Measurements from ENCODE around the gene ACOT12.
A peak's percentile ranks its signal among the peaks of the same experiment; 100 is the strongest.
"Not testable (repeated sequence)": the region's sequence is repeated elsewhere in the genome, so short reads cannot be mapped to it uniquely, and the experiment has no call there.

ACOT12 gene

DNA sequence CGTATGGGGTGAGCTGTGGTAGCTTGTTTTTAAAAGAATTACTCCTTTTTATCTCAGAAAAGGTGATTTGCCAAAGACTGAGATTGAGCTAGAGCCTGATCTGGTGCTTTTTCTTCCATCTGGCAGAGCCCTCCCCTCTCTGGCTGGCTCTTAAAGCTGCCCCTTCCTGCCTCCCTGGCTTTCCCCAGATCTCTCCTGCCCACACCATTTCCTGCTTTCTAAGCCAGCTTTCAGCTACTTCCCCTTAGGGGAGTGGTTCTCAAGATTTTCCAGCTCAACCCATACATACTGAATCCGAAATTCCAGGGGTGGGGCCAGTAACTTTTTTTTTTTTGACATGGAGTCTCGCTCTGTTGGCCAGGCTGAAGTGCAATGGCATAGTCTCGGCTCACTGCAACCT is 4.8 kb upstream of the ACOT12 start:
- DNase-seq: no peak

DNA sequence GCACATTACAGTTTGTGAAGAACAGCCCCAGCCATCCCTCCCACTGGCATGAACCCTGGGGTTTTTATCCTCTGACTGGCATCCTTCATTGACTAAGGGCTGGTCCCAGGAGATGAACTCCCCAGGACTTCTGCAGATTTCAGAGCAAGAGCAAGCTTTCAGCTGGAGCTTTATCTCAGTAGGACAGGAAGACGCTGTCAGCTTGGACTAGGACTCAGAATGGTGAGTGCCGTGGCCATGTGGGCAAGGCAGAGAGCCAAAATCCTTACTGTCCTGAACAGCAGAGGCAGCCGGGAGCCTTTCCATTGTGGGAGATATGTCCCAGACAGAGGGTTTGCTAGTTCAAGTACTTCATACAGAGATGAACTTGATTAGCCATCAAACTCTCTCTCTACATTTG is 3.2 kb upstream of the ACOT12 start:
- peak; percentile 43 for DNase-seq

DNA sequence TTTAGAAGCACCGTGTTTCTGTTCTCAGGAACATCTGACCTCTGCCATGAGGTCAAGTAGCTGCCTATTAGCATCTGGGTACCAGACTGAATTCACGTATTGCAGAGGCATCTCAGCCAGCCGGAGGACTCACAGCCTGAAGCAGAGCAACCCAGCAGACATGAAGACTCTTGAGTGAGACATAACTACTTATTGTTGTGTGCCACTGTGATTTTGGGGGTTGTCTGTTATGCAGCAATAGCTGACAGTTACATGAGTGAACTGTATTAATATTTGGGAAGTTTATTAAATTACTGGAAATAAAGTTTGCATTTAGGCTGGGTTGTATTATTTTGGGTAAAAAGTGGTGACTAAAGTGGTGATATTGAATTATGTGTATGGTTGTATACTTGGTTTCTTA is 1.3 kb upstream of the ACOT12 start:
- no peak for DNase-seq

DNA sequence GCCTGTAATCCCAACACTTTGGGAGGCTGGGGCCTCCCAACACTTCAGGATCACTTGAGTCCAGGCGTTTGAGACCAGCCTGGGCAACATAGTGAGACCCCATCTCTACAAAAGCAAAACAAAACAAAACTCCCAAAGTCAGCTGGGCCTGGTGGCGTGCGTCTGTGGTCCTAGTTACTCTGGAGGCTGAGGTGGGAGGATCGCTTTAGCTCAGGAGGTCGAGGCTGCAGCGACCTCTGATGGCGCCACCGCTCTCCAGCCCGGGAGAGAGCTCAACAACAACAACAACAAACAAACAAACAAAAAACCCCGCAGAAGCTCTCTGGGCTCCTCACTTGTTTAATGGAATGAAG is 528 bp downstream of the ACOT12 start:
- no peak for DNase-seq

DNA sequence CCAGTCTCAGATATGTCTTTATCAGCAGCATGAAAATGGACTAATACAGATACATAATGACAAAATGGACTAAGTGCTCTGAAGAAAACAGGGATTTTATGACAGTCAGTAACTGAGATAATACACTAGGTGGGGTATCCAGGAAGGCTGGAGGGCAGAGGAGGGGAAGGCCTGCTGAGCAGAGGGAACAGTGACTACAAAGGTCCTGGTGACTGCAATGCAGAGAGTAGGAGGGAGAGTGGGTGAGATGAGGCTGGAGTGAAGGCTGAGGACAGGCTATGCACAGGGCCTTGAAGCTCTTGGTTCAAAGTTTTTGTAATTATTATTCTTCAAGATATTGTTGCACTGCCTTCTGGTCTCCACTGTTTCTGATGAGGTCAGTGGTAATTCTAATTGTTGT is 4.9 kb downstream of the ACOT12 start:
- DNase-seq: no peak

DNA sequence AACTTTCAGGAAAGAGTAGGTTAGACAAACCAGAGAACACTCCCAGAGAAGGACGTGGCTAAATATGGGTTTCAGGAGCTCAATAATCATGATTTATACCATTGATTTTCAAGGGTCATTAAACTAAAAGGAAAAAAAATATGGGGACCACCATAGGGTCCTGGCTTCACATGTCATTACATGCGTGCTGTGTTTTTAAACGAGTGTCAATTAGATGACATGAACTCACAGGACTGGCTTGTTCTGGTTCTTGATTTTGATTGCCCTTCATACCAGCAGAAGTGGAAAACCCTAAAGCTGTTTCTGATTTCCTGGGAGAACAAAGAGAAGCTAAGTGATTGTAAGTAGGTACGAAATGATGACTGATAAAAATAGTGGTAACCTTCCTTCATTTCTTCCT is 5.8 kb downstream of the ACOT12 start:
- DNase-seq: no peak

DNA sequence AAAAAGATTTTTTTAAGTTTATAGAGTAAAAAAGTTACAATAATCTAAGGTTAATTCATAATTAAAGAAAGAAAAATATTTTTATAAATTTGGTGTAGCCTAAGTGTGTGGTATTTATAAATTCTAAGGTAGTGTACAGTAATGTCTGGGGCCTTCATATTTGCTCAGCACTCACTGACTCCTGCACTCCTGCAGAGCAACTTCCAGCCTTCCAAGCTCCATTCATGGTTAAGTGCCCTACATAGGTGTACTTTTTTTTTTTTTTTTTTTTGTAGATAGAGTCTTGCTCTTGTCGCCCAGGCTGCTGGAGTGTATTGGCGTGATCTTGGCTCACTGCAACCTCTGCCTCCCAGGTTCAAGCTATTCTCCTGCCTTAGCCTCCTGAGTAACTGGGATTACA is 10.1 kb downstream of the ACOT12 start:
- DNase-seq: no peak

DNA sequence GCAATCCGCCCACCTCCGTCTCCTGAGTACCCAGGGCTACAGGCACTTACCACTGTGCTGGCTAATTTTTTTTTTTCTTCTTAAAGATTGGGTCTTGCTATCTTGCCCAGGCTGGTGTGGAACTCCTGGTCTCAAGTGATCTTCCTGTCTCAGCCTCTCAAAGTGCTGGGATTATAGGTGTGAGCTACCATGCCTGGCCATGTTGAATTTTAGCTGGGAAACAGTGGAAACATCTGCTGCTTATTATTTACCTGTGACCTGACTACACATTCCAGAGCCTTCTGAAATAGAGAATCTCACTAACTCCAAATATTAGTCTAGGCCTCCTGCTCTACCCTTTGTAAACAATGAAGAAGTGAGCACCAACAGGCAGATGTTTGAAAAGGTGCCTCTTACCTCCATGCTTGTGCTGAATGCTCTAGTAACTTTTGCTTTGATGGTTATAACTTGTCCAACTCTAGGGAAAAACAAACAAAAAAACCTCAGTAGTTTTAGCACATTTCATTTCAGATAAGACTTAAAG is 22.5 kb downstream of the ACOT12 start:
- DNase-seq: no peak

DNA sequence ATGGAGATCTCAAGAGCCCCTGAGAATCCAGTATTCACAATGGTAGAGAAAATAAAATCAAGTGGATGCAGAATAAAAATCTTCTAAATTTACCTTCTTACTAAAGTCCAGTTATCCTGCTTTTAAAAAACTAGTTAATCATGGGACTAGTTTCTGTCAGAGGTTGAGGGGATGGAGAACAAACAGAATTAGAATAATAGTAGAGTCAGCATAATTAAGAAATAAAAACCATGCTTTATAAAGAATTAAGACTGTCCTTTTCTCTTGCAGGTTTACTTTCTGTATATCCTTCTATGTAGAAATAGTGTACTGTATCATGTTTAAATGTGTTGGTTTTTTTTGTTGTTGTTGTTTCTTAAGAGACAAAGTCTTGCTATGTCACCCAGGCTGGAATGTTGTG is 23.0 kb downstream of the ACOT12 start:
- no peak for DNase-seq

DNA sequence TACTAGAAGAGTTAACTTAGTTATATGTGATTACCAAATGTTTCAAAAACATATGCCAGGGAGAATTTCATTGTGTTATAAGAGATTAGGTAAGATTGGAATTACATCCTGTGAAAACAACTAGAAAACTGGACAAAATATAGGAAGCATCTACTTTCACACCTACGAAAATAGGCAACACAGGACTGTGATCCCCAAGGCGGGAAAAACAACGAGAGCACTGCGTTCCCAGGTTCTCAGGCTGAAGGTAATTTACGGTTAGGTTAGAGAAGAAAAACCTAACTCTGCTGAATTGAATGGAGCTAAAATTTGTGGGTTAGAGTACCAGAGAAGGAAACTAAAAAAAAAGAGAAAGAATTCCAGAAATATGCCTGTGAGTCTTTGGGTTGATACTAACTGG is 28.4 kb downstream of the ACOT12 start:
- no peak for DNase-seq

DNA sequence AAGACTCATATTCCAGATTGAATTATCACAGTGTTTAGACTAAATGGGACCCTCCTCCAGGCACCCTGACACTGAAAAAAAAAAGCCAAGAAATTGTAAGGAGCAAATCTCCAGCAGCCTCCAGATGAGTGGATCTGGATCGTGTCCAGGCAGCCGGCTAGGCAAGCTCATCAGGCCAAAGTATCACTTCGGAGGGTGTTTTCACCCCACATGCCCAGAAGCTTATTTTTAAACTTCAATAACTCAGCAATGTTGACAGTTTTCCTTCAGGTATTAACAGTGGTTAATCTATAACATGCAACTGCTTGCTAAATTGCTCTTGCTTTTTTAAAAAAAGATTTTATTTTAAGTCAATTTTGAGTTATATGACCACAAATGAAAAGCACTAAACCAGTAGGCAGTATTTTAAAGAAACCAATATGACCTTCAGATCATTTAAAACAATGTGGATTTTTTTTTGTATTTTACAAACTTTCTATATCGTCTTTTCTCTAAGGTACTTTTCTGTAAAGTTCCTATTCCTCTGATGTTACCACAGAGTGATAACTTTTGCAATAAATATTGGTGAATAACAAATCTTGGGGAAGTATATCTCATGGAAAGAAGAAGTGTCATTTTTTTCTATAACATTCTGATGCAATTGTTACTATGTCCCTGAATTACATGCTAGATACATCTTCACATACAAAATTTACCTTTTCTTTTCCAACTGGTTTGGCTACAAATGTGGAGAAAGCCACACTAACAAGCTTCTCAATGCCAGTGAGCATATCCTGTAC is 30.7 kb downstream of the ACOT12 start:
- no peak for DNase-seq

DNA sequence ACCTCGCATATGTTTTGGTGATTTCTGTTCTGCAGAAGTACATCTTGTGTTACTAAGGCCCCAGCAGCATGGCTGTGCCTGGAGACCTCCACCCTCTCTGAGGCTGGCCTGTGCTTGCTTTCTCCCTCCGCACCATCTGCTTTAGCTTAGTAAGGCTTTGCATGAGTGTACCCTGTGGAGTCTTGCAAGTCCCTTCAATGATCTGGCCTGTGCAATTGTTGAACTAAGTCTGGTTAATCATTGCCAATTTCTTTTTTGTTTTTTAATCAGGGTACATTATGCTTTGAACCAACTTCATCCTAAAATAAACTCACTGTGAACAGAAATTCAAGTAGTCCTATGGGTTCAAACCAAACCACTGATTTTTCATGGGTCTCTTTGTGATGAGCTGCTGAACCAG is 32.3 kb downstream of the ACOT12 start:
- no peak for DNase-seq

DNA sequence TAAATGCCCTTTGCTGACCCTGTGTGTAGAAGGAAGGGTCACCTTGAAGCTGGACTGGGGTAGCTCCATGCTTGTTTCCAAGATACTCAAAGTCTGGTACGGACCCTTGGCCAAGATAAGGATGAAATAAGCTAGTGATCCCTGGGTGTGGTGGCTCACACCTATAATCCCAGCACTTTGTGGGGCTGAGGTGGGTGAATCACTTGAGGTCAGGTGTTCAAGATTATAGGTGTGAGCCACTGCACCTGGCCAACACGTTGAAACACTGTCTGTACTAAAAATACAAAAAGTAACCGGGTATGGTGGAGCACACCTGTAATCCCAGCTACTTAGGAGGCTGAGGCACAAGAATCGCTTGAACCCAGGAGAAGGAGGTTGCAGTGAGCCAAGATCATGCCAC is 33.3 kb downstream of the ACOT12 start:
- no peak for DNase-seq

DNA sequence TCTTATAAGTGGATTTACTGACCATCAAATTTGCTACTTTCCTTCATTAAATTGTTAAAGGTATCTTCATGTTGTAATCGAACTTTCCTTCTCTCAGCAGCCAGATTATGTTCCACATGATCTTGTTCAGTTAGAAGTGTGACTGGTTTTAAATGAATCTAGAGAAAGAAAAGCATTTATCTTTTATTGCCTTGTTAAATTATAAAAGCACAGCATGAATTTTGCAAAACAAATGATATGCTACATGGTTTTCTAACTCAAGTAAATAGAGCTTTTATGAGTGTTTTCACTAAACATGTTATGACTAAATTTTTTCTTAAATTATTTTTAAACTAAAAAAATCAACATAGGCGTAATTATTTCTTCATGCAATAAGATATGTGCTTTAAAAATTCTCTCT is 34.1 kb downstream of the ACOT12 start:
- no peak for DNase-seq

DNA sequence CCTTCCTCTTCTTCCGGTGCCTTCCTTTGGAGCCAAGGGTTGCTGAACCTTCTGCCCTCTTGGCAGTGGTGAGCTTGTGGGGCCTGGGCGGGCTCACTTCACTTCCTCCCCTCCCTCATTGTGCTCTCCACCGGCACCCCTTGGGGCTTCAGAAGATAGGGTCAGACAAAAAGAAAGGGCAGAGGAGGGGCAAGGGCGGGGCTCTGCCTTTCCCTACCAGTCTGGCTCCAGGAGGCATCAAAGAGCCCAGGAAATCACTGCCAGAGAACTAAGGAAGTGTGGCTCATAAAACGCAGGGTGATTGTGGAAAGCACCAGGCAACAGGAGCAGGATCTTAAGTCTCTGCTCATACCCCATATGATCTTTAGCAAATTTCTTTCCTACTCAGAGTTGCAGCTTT is 34.8 kb downstream of the ACOT12 start:
- no peak for DNase-seq

DNA sequence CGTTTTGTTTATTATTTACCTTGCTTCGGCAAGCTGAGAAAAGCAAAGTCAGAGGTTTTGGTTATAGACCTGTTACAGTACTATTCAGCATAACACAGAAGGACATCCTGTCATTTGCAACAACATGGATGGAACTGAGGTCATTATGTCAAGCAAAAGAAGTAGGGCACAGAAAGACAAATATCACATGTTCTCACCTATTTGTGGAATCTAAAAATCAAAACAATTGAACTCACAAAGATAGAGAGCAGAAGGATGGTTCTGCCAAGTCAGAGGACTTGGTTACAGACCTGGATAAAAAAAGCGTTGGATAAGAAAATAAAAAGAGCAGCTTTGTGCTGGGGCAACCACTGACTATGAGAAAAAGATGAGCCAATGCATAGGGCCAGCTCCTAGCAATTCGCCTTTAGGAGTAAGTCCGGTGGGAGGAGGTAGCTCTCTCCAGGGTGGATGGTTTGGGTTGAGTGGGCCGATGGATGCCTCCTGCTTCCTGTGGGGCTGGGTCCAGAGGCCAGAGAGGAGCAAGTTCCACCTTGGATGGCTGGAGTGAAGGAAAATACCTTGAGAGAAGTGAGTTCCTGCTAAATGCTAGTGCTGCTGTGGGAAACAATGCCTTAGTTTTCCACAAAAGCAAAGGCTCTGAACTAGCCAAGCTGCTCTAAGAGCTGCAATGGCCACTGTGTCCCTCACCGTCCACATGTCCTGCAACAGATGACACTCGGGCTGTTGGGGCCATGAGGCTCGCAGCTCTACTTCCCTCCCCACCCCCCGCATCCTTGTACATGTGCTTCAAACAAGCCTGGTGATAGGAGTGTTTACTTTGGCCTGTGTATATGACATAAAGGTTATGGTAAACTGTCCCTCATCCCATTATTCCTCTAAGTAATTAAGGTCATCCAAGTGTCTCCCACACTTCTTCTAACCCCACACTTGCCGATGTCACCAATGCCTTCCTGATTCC is 38.4 kb downstream of the ACOT12 start:
- no peak for DNase-seq

DNA sequence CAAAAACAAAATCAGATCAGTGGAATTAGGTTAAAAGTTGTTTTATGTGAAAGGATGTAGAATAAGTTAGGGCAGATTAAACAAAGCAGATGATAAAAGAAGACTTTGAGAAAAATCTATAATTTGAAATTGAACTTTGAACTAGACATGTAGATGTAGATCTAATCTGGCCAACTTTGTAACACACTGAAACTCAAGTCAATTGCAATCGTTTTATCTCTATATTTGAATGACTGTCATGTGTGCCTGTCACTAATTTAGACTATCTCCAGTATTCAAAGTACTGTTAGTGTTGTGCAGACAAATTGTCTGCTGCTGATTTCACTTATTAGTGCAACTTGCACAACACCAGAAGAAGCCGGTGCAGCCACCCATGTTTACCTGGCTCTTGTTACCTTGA is 39.8 kb downstream of the ACOT12 start:
- DNase-seq: no peak

DNA sequence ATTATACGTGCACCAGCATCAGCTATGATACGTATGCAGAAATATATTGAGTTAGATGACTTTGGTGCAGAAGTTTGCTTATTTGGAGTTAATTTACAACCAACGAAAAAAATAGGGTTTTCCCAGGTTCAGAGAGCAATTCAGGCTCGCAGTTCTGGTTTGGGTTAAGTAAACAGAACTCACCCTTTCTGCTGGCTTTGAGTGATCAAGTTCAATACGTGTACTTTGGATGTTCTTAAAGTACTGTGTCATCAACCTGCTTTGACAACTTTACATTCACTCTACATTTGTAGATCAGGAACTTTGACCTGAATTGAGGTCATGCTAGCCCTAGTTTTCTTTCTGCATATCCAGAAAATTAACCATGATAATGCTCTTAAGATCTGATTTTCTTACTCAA is 40.7 kb downstream of the ACOT12 start:
- no peak for DNase-seq

DNA sequence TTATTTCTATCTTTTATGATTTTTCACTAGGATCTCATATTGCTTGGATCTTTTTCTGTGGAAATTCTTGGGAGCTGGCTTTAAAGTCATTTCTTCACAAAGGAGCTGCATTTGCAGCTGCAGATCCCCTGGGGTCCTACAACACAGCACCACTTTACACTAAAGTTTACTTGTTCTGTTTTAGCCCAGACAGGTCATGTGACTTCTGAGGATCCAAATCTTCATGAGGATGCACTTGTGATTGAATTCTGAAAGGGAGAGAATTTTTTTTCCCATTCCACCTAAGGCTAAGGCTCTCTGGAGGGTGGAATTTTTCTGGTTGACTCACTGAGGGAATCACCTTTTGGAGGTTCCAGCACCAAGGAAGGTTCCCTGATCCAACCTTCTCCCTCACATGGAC is 43.4 kb downstream of the ACOT12 start:
- DNase-seq: no peak

DNA sequence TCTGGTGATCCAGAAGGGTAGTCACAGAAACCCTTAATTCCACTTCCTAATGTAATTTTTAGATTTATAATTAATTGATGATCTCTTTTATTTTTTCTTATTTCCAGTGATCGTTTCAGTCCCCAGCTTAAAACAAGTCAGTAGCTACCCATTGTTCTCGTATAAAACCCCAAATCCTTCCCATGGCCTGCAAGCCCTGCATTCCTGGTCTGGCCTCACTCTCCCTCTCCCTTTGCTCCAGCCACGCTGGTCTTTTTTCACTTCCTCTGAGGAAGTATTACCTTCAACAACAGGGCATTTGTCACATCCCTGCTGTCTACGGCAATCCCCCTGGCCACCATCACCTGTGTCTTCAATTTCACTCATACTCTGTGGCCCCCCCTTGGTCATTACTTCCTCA is 44.8 kb downstream of the ACOT12 start:
- no peak for DNase-seq

DNA sequence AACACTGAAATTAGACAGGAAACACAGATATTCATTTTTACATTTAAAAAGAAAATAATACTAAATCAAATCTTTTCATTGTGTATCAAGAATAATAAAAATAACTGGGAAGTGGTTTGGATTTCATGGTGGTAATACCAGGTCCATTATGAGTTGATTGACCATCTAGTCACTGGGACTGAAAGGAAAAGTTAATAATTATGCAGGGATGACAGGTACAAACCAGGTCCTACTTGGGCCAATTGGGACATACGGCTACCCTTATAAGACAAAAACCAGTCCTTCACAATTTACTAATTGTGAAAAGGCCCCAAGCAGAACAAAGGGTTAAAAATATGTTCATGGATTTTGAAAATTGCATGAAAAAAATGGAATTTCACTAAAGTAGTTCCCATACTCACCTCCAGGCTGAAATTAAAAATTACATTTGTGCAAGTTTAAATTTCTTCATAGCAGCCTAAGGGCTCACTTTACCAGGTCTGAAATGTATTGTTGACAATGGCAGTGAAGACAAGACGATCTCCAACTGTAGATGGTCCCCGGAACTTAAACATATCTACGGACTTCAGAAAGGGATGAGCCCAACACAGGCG is 48.4 kb downstream of the ACOT12 start:
- no peak for DNase-seq

DNA sequence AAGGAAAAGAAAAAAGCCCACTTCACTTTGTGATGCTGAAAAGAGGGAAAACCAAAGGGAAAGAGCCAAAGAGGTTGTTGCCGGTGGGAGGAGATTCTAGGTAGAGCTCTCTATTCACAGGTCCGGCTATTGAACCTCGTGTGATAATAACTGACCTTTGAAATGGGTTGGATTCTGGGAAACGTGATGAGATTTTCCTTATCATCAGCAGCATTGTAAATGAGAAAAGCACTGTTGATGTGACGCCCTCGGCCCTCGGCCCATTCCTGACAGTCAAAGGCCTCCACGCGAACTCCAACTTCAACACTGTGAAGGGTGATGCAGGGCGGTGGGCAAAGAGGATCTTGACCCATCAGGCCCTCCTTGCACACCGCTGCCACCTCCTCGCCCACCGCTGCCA is 49.2 kb downstream of the ACOT12 start:
- DNase-seq: no peak

DNA sequence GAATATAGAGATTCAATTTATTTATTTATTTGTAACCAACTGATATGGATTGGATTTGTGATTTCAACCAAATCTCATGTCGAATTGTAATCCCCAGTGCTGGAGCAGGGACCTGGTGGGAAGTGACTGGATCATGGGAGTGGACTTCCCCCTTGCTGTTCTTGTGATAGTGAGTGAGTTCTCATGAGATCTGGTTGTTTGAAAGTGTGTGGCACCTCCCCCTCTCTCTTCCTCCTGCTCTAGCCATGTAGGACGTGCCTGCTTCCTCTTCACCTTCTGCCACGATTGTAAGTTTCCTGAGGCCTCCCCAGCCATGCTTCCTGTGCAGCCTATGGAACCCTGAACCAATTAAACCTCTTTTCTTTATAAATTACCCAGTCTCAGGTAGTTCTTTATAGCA is 55.7 kb downstream of the ACOT12 start:
- not testable (repeated sequence) for DNase-seq

DNA sequence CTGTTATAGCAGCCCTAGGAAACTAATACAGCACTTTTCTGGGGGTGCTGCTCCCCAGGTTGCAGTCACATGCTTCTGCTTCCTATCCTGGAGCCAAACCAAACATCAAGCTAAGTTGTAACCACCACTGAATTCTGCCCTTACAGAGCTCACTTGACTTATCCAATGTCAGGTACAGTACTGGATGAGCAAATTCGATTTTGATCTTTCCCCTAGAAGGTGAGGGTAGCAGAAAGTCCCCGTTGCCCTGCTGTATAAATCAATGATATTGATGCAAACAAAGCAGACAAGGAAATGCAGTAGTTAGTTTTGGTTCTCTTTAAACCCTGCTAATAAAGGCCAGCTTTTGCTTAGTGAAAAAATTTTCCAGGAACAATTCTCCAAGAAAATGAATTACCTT is 56.1 kb downstream of the ACOT12 start:
- no peak for DNase-seq

Measured in fibroblast of skin of abdomen (primary cell).